Measurements from ENCODE around the gene TIMP2.

GRCh38 chr17:78865682-78866390 lies 59.4 kb downstream of the TIMP2 start:
- TF ChIP-seq, protein P1, sequence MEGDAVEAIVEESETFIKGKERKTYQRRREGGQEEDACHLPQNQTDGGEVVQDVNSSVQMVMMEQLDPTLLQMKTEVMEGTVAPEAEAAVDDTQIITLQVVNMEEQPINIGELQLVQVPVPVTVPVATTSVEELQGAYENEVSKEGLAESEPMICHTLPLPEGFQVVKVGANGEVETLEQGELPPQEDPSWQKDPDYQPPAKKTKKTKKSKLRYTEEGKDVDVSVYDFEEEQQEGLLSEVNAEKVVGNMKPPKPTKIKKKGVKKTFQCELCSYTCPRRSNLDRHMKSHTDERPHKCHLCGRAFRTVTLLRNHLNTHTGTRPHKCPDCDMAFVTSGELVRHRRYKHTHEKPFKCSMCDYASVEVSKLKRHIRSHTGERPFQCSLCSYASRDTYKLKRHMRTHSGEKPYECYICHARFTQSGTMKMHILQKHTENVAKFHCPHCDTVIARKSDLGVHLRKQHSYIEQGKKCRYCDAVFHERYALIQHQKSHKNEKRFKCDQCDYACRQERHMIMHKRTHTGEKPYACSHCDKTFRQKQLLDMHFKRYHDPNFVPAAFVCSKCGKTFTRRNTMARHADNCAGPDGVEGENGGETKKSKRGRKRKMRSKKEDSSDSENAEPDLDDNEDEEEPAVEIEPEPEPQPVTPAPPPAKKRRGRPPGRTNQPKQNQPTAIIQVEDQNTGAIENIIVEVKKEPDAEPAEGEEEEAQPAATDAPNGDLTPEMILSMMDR (conservative IDR thresholded peaks at IDR 0.05; ENCODE audit: low read depth, low read length), result peak; percentile 90
- TF ChIP-seq EZH2 (IDR thresholded peaks at IDR 0.05; ENCODE audit: borderline replicate concordance, low read depth, low read length, poor library complexity, severe bottlenecking), result no peak

All from A673 (cell line).